ENCODE data around the gene MRPS18B. TPM values are rescaled to one million over a fixed set of nuclear protein-coding genes. Genes with fewer than 3 reads are reported as not detected.
A peak's percentile ranks its signal among the peaks of the same experiment; 100 is the strongest.

Gene MRPS18B
- total and polyA plus RNA-seq, 2 of the 13 experiments (the other 11 are each of a cell fraction or from before 2014, with no cell fraction given) = 125 to 131 TPM

DNA sequence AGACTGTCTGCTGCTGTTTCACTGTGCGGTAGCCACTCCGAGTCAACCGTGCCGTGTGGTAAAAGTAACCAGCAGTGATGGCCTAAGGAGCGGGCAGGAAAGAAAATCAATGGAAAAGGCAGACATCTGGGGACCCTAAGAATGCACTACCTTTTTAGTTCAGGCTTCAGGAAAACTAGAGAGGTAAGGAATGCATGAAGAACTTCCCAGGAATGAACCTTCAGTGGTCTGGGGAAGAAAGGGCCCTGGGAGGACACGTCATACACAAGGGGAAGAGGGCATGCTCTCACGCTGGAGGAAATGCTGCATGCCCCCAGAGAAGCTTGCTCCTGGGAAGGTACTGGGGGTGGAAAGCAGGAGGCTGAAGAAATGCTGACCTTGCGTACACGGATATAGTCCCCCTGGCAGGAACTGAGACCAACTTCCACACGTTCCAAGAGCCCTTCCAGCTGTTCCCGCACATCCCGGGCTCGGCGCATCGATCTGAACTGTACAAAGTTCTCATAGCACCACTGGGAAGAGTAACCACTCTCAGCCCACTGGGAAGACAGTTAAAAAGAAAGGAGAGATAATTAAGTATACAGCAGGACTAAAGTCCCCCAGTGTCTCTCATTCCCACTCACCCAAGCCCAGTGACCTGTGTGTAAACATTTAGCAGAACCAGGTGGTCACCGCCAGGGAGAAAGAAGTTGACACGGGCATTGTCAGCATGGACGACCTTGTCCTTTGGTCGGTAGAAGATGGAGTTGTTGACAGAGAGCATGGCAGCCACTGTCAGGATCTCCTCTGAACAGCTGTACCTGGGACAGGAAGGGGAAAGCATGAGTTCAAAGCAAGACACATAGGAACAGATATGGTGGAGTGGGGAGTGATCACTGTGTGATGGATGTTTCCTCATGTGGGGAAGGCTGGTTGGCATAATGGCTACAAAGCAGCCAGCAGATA is 37.4 kb downstream of the MRPS18B start (continued):
- TF ChIP-seq BORCS8-MEF2B (CRISPR knock-in tag; IDR thresholded peaks at IDR 0.05) = peak; percentile 90
- 0 out of 2 replicates have a peak, but pooled peaks have one; percentile 57 for TF ChIP-seq ZNF83 (CRISPR knock-in tag; IDR thresholded peaks at IDR 0.05; ENCODE audit: borderline replicate concordance)
- no peak for TF ChIP-seq ARID2 (CRISPR knock-in tag; IDR thresholded peaks at IDR 0.05; ENCODE audit: borderline replicate concordance)
- peak; percentile 71 for TF ChIP-seq JUND (CRISPR knock-in tag; IDR thresholded peaks at IDR 0.05)
- TF ChIP-seq KLF16 (CRISPR knock-in tag; IDR thresholded peaks at IDR 0.05) = peak in 1 of 2 experiments; percentile 88; a peak in 1 of 4 replicates
- peak; percentile 97 for TF ChIP-seq HOXA3 (CRISPR knock-in tag; IDR thresholded peaks at IDR 0.05)
- TF ChIP-seq, protein P1, sequence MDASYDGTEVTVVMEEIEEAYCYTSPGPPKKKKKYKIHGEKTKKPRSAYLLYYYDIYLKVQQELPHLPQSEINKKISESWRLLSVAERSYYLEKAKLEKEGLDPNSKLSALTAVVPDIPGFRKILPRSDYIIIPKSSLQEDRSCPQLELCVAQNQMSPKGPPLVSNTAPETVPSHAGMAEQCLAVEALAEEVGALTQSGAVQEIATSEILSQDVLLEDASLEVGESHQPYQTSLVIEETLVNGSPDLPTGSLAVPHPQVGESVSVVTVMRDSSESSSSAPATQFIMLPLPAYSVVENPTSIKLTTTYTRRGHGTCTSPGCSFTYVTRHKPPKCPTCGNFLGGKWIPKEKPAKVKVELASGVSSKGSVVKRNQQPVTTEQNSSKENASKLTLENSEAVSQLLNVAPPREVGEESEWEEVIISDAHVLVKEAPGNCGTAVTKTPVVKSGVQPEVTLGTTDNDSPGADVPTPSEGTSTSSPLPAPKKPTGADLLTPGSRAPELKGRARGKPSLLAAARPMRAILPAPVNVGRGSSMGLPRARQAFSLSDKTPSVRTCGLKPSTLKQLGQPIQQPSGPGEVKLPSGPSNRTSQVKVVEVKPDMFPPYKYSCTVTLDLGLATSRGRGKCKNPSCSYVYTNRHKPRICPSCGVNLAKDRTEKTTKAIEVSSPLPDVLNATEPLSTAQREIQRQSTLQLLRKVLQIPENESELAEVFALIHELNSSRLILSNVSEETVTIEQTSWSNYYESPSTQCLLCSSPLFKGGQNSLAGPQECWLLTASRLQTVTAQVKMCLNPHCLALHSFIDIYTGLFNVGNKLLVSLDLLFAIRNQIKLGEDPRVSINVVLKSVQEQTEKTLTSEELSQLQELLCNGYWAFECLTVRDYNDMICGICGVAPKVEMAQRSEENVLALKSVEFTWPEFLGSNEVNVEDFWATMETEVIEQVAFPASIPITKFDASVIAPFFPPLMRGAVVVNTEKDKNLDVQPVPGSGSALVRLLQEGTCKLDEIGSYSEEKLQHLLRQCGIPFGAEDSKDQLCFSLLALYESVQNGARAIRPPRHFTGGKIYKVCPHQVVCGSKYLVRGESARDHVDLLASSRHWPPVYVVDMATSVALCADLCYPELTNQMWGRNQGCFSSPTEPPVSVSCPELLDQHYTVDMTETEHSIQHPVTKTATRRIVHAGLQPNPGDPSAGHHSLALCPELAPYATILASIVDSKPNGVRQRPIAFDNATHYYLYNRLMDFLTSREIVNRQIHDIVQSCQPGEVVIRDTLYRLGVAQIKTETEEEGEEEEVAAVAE (CRISPR knock-in tag; IDR thresholded peaks at IDR 0.05; ENCODE audit: borderline replicate concordance) = peak; percentile 30; the same call in 1 of the 2 replicates
- peak; percentile 93 for TF ChIP-seq RXRB (CRISPR knock-in tag; IDR thresholded peaks at IDR 0.05; ENCODE audit: borderline replicate concordance)
- TF ChIP-seq ZNF441 (CRISPR knock-in tag; IDR thresholded peaks at IDR 0.05; ENCODE audit: borderline replicate concordance) = peak; percentile 86; the same call in 1 of the 2 replicates
- TF ChIP-seq, protein P2, sequence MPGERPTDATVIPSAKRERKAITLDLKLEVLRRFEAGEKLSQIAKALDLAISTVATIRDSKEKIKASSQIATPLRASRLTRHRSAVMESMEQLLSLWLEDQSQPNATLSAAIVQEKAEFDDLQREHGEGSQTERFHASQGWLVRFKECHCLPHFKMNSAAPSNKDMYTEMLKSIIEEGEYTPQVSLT (CRISPR knock-in tag; IDR thresholded peaks at IDR 0.05; ENCODE audit: borderline replicate concordance, low read depth) = no peak
- peak; percentile 87 for TF ChIP-seq FOXA1 (IDR thresholded peaks at IDR 0.05)
- TF ChIP-seq FOXA1 (CRISPR knock-in tag; IDR thresholded peaks at IDR 0.05) = peak; percentile 99
- peak; percentile 95; the same call in 1 of the 2 replicates for TF ChIP-seq MIER3 (CRISPR knock-in tag; IDR thresholded peaks at IDR 0.05; ENCODE audit: borderline replicate concordance)
- TF ChIP-seq CEBPB (IDR thresholded peaks at IDR 0.05; ENCODE audit: borderline replicate concordance, low read depth, low read length) = no peak
- TF ChIP-seq, protein P3, sequence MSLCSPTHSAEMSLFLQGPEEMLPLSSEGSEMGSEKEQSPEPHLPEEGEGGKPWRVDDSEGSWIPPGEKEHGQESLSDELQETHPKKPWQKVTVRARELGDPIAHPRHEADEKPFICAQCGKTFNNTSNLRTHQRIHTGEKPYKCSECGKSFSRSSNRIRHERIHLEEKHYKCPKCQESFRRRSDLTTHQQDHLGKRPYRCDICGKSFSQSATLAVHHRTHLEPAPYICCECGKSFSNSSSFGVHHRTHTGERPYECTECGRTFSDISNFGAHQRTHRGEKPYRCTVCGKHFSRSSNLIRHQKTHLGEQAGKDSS (CRISPR knock-in tag; IDR thresholded peaks at IDR 0.05; ENCODE audit: borderline replicate concordance, low read depth) = peak; percentile 72
- TF ChIP-seq ARNT (IDR thresholded peaks at IDR 0.05) = no peak
- TF ChIP-seq KDM5B (CRISPR knock-in tag; IDR thresholded peaks at IDR 0.05; ENCODE audit: borderline replicate concordance) = peak; percentile 48; the same call in 1 of the 2 replicates
- peak; percentile 95 for TF ChIP-seq ZNF205 (CRISPR knock-in tag; IDR thresholded peaks at IDR 0.05)
- peak; percentile 84 for TF ChIP-seq JUN (CRISPR knock-in tag; IDR thresholded peaks at IDR 0.05)
- peak; percentile 38; the same call in 1 of the 2 replicates for TF ChIP-seq ZBTB7A (CRISPR knock-in tag; IDR thresholded peaks at IDR 0.05)
- TF ChIP-seq ZNF124 (CRISPR knock-in tag; IDR thresholded peaks at IDR 0.05) = peak; percentile 60; the same call in 1 of the 2 replicates
- TF ChIP-seq, protein P4, sequence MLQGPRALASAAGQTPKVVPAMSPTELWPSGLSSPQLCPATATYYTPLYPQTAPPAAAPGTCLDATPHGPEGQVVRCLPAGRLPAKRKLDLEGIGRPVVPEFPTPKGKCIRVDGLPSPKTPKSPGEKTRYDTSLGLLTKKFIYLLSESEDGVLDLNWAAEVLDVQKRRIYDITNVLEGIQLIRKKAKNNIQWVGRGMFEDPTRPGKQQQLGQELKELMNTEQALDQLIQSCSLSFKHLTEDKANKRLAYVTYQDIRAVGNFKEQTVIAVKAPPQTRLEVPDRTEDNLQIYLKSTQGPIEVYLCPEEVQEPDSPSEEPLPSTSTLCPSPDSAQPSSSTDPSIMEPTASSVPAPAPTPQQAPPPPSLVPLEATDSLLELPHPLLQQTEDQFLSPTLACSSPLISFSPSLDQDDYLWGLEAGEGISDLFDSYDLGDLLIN (CRISPR knock-in tag; IDR thresholded peaks at IDR 0.05; ENCODE audit: borderline replicate concordance) = no peak
- no peak for TF ChIP-seq MTF1 (CRISPR knock-in tag; IDR thresholded peaks at IDR 0.05)

All from HepG2 (cell line).